K562 (cell line): ENCODE data around the gene PUM1. TPM values are rescaled to one million over a fixed set of nuclear protein-coding genes. Genes with fewer than 3 reads are reported as not detected.

Experiments
- ADNP ChIP-seq: fragments of 200-800 bp; sonication (Bioruptor generic); IDR thresholded peaks from 2 replicates; pipeline ENCODE4 v1.6.1; 2016; ENCODE audit warnings: missing genetic modification characterization, missing compliant biosample characterization
- DPF2 ChIP-seq: fragments of 450-650 bp; IDR thresholded peaks from 2 replicates; pipeline ENCODE4 v1.6.1; 2016
- EP400 ChIP-seq: fragments of 450-650 bp; IDR thresholded peaks from 2 replicates; pipeline ENCODE4 v1.6.1; 2017; ENCODE audit warnings: antibody characterized with exemption, mild to moderate bottlenecking, moderate library complexity
- GABPB1 ChIP-seq: sonication (generic); formaldehyde crosslinking; IDR thresholded peaks from 2 replicates; pipeline ENCODE4 v1.8.0; 2022; ENCODE audit warnings: mild to moderate bottlenecking, missing genetic modification reagents
- KDM1A ChIP-seq, 2 experiments: fragments of 450-650 bp; IDR thresholded peaks; 2 replicates each; pipeline ENCODE4 v1.6.1; 2016; ENCODE audit warnings: mild to moderate bottlenecking in 2 of 2
- MGA ChIP-seq: fragments of 450-650 bp; IDR thresholded peaks from 2 replicates; pipeline ENCODE4 v1.6.1; 2016; ENCODE audit warnings: mild to moderate bottlenecking, moderate library complexity
- NR2C1 ChIP-seq, 2 experiments: fragments of 450-650 bp; IDR thresholded peaks; 2 replicates each; pipeline ENCODE4 v1.6.1; 2017; ENCODE audit warnings: mild to moderate bottlenecking in 2 of 2, antibody characterized with exemption in 1 of 2, inconsistent platforms in 1 of 2, missing compliant biosample characterization in 1 of 2, missing genetic modification characterization in 1 of 2
- RAD51 ChIP-seq: fragments of 450-650 bp; IDR thresholded peaks from 2 replicates; pipeline ENCODE4 v1.7.1; 2016; ENCODE audit warnings: low read depth, mild to moderate bottlenecking, borderline replicate concordance
- SOX6 ChIP-seq: fragments of 450-650 bp; IDR thresholded peaks from 2 replicates; pipeline ENCODE4 v1.6.1; 2014; ENCODE audit warnings: mild to moderate bottlenecking
- ZNF766 ChIP-seq: fragments of 200-800 bp; sonication (Bioruptor generic); conservative IDR thresholded peaks from 2 replicates; pipeline ENCODE4 v1.6.1; 2016; ENCODE audit warnings: missing genetic modification characterization, missing compliant biosample characterization
- polyA plus RNA-seq, 8 experiments: library from polyadenylated mRNA; depleted of rRNA in 4 of 8; stranded (reverse) in 5 of 8; unstranded in 3 of 8; fragments of >200 nt; fragmentation: Nextera tagmentation in 2 of 8; fragmentation: Illumina TruSeq in 1 of 8; extraction: Ambion mirVana in 2 of 8; extraction: Trizol in 1 of 8; gene quantifications; 2 replicates each; pipeline versions ENCODE4 v1.2.1 to v1.2.3, GENCODE V29; 2011 to 2014; ENCODE audit warnings: inconsistent platforms in 1 of 8, missing spikeins in 1 of 8
- total RNA-seq, 7 experiments: library from RNA; depleted of rRNA in 6 of 7; stranded (reverse); fragments of >200 nt in 6 of 7; fragmentation: Illumina TruSeq in 2 of 7; extraction: Trizol in 2 of 7; gene quantifications; 2 replicates each; pipeline versions ENCODE4 v1.2.1 to v1.2.3, GENCODE V29; 2011 to 2021; ENCODE audit warnings: low replicate concordance in 1 of 7
- TF ChIP-seq, protein P1 (sequence below): sonication (generic); IDR thresholded peaks from 2 replicates; pipeline ENCODE4 v1.6.1; 2016
- TF ChIP-seq, protein P2 (sequence below): fragments of 450-650 bp; IDR thresholded peaks from 2 replicates; pipeline ENCODE4 v1.6.1; 2017; ENCODE audit warnings: antibody characterized with exemption, mild to moderate bottlenecking

The PUM1 gene
- total and polyA plus RNA-seq, 9 of the 15 experiments (the other 6 are each of a cell fraction or from before 2014, with no cell fraction given) = 37.7 to 104 (median 55.7) TPM

DNA sequence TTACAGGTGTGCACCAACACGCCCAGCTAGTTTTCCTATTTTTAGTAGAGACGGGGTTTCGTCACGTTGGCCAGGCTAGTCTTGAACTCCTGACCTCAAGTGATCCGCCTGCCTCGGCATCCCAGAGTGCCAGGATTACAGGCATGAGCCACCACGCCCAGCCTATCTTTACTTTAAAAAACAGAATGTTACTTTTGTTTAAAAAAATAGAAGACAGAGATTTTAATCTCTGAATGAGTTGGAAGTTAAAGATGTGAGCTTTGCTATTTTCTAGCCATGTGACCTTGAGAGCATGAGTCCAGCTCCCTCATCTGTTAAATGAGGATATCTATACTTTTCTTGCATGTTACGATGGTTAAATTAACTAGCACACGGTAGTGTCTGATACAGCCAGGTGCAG, 3.9 kb upstream of the PUM1 start (continued):
- TF ChIP-seq MGA = peak; percentile 46
- TF ChIP-seq, protein P1, sequence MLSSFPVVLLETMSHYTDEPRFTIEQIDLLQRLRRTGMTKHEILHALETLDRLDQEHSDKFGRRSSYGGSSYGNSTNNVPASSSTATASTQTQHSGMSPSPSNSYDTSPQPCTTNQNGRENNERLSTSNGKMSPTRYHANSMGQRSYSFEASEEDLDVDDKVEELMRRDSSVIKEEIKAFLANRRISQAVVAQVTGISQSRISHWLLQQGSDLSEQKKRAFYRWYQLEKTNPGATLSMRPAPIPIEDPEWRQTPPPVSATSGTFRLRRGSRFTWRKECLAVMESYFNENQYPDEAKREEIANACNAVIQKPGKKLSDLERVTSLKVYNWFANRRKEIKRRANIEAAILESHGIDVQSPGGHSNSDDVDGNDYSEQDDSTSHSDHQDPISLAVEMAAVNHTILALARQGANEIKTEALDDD = peak; percentile 72
- TF ChIP-seq EP400 = 0 out of 2 replicates have a peak, but pooled peaks have one; percentile 26
- peak in 1 of 2 experiments; percentile 23; a peak in 1 of 4 replicates for TF ChIP-seq KDM1A (IDR thresholded peaks at IDR 0.05)
- 0 out of 2 replicates have a peak, but pooled peaks have one; percentile 35 for TF ChIP-seq SOX6
- TF ChIP-seq, protein P2, sequence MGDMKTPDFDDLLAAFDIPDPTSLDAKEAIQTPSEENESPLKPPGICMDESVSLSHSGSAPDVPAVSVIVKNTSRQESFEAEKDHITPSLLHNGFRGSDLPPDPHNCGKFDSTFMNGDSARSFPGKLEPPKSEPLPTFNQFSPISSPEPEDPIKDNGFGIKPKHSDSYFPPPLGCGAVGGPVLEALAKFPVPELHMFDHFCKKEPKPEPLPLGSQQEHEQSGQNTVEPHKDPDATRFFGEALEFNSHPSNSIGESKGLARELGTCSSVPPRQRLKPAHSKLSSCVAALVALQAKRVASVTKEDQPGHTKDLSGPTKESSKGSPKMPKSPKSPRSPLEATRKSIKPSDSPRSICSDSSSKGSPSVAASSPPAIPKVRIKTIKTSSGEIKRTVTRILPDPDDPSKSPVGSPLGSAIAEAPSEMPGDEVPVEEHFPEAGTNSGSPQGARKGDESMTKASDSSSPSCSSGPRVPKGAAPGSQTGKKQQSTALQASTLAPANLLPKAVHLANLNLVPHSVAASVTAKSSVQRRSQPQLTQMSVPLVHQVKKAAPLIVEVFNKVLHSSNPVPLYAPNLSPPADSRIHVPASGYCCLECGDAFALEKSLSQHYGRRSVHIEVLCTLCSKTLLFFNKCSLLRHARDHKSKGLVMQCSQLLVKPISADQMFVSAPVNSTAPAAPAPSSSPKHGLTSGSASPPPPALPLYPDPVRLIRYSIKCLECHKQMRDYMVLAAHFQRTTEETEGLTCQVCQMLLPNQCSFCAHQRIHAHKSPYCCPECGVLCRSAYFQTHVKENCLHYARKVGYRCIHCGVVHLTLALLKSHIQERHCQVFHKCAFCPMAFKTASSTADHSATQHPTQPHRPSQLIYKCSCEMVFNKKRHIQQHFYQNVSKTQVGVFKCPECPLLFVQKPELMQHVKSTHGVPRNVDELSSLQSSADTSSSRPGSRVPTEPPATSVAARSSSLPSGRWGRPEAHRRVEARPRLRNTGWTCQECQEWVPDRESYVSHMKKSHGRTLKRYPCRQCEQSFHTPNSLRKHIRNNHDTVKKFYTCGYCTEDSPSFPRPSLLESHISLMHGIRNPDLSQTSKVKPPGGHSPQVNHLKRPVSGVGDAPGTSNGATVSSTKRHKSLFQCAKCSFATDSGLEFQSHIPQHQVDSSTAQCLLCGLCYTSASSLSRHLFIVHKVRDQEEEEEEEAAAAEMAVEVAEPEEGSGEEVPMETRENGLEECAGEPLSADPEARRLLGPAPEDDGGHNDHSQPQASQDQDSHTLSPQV = peak; percentile 63
- no peak for TF ChIP-seq GABPB1
- 0 out of 2 replicates have a peak, but pooled peaks have one; percentile 15 for TF ChIP-seq ZNF766
- 0 out of 2 replicates have a peak, but pooled peaks have one; percentile 11 for TF ChIP-seq NR2C1 (IDR thresholded peaks at IDR 0.05)
- TF ChIP-seq NR2C1 (tag; IDR thresholded peaks at IDR 0.05) = 0 out of 2 replicates have a peak, but pooled peaks have one; percentile 9
- TF ChIP-seq DPF2 = peak; percentile 43
- peak; percentile 97 for TF ChIP-seq ADNP
- peak; percentile 54 for TF ChIP-seq RAD51
